HepG2 (cell line): ENCODE measurements around the gene ZNRF3. TPM values are rescaled to one million over a fixed set of nuclear protein-coding genes. Genes with fewer than 3 reads are reported as not detected.
A peak's percentile ranks its signal among the peaks of the same experiment; 100 is the strongest.

Experiments
- DNMT3B ChIP-seq: conservative IDR thresholded peaks from 2 replicates; pipeline ENCODE4 v1.6.1; 2016; ENCODE audit warnings: missing biosample characterization, control low read depth
- FOSL1 ChIP-seq: sonication (generic); formaldehyde crosslinking; IDR thresholded peaks from 2 replicates; pipeline ENCODE4 v1.9.0; 2021; ENCODE audit warnings: missing genetic modification reagents, borderline replicate concordance
- FOXP1 ChIP-seq, 2 experiments: fragments of 450-650 bp in 1 of 2; IDR thresholded peaks; 2 replicates each; pipeline ENCODE4 v1.6.1; 2017 to 2018; ENCODE audit warnings: antibody characterized with exemption in 1 of 2
- GPBP1L1 ChIP-seq: sonication (generic); formaldehyde crosslinking; IDR thresholded peaks from 2 replicates; pipeline ENCODE4 v1.5.0; 2020; ENCODE audit warnings: mild to moderate bottlenecking, missing genetic modification reagents
- HMG20A ChIP-seq: IDR thresholded peaks from 2 replicates; pipeline ENCODE4 v1.6.1; 2016; ENCODE audit warnings: borderline replicate concordance
- HOXA3 ChIP-seq: sonication (generic); formaldehyde crosslinking; IDR thresholded peaks from 2 replicates; pipeline ENCODE4 v1.5.0; 2020; ENCODE audit warnings: missing genetic modification reagents
- KDM3A ChIP-seq: IDR thresholded peaks from 2 replicates; pipeline ENCODE4 v1.6.1; 2018; ENCODE audit warnings: low read depth, missing compliant biosample characterization
- NCOA2 ChIP-seq: sonication (generic); formaldehyde crosslinking; IDR thresholded peaks from 2 replicates; pipeline ENCODE4 v1.8.0; 2022; ENCODE audit warnings: inconsistent platforms
- NR2F1 ChIP-seq, 2 experiments: fragments of 450-650 bp in 1 of 2; formaldehyde crosslinking in 1 of 2; IDR thresholded peaks; 2 replicates each; pipeline versions ENCODE4 v1.5.0 to v1.6.1; 2016 to 2020; ENCODE audit warnings: mild to moderate bottlenecking in 1 of 2, missing compliant biosample characterization in 1 of 2, missing genetic modification reagents in 1 of 2, moderate library complexity in 1 of 2
- NR2F2 ChIP-seq: IDR thresholded peaks from 2 replicates; pipeline ENCODE4 v1.6.1; 2012; ENCODE audit warnings: low read depth, inconsistent platforms, borderline replicate concordance
- PAXIP1 ChIP-seq: sonication (generic); formaldehyde crosslinking; conservative IDR thresholded peaks from 2 replicates; pipeline ENCODE4 v1.4.0; 2020; ENCODE audit warnings: mild to moderate bottlenecking, missing genetic modification reagents, moderate library complexity
- PBX3 ChIP-seq: sonication (generic); formaldehyde crosslinking; IDR thresholded peaks from 2 replicates; pipeline ENCODE4 v1.8.1; 2023; ENCODE audit warnings: missing genetic modification reagents, inconsistent platforms, borderline replicate concordance
- RARA ChIP-seq: IDR thresholded peaks from 2 replicates; pipeline ENCODE4 v1.6.1; 2016; ENCODE audit warnings: missing genetic modification reagents, missing compliant biosample characterization
- SMAD1 ChIP-seq: sonication (generic); formaldehyde crosslinking; IDR thresholded peaks from 2 replicates; pipeline ENCODE4 v1.4.0; 2020; ENCODE audit warnings: missing genetic modification reagents, low read depth, mild to moderate bottlenecking, borderline replicate concordance
- SMYD3 ChIP-seq: sonication (generic); formaldehyde crosslinking; IDR thresholded peaks from 2 replicates; pipeline ENCODE4 v1.8.1; 2023; ENCODE audit warnings: mild to moderate bottlenecking, missing genetic modification reagents
- ZFP36L1 ChIP-seq: sonication (generic); formaldehyde crosslinking; IDR thresholded peaks from 2 replicates; pipeline ENCODE4 v1.8.0; 2022; ENCODE audit warnings: mild to moderate bottlenecking, missing genetic modification reagents, moderate library complexity
- ZFP36L2 ChIP-seq: sonication (generic); formaldehyde crosslinking; IDR thresholded peaks from 2 replicates; pipeline ENCODE4 v1.4.0; 2020; ENCODE audit warnings: missing genetic modification reagents
- ZFY ChIP-seq: sonication (generic); formaldehyde crosslinking; IDR thresholded peaks from 2 replicates; pipeline ENCODE4 v1.4.0; 2020; ENCODE audit warnings: missing genetic modification reagents
- ZNF333 ChIP-seq: sonication (generic); formaldehyde crosslinking; IDR thresholded peaks from 2 replicates; pipeline ENCODE4 v1.4.0; 2020; ENCODE audit warnings: mild to moderate bottlenecking, missing genetic modification reagents, borderline replicate concordance
- ZNF34 ChIP-seq: sonication (generic); formaldehyde crosslinking; IDR thresholded peaks from 2 replicates; pipeline ENCODE4 v1.4.0; 2020; ENCODE audit warnings: mild to moderate bottlenecking, missing genetic modification reagents, borderline replicate concordance
- ZNF382 ChIP-seq: sonication (generic); formaldehyde crosslinking; IDR thresholded peaks from 2 replicates; pipeline ENCODE4 v1.5.0; 2020; ENCODE audit warnings: missing genetic modification reagents, mild to moderate bottlenecking, borderline replicate concordance
- ZNF605 ChIP-seq: sonication (generic); formaldehyde crosslinking; IDR thresholded peaks from 2 replicates; pipeline ENCODE4 v1.8.0; 2022; ENCODE audit warnings: mild to moderate bottlenecking, missing genetic modification reagents
- ZNF670 ChIP-seq: sonication (generic); formaldehyde crosslinking; IDR thresholded peaks from 2 replicates; pipeline ENCODE4 v1.8.0; 2022; ENCODE audit warnings: mild to moderate bottlenecking, missing genetic modification reagents, borderline replicate concordance
- polyA plus RNA-seq, 8 experiments: library from polyadenylated mRNA; depleted of rRNA in 3 of 8; stranded (reverse) in 7 of 8; unstranded in 1 of 8; fragments of >200 nt; fragmentation: Illumina TruSeq in 4 of 8; extraction: Trizol in 4 of 8; gene quantifications; 2 replicates each; pipeline versions ENCODE4 v1.2.1 to v1.2.3, GENCODE V29; 2011 to 2016; ENCODE audit warnings: low read depth in 4 of 8, missing spikeins in 1 of 8, mixed read lengths in 1 of 8; ENCODE audit not compliant: insufficient read depth in 1 of 8
- total RNA-seq, 5 experiments: library from RNA; depleted of rRNA; stranded (reverse); fragments of >200 nt; fragmentation: Illumina TruSeq; extraction: Trizol; gene quantifications; 2 replicates each; pipeline ENCODE4 v1.2.3, GENCODE V29; 2016; ENCODE audit warnings: low read depth in 1 of 5

The ZNRF3 gene
- total and polyA plus RNA-seq, 2 of the 13 experiments (the other 11 are each of a cell fraction or from before 2014, with no cell fraction given), result 20.3 to 36.7 TPM

- TF ChIP-seq FOSL1 (peak; percentile 48; the same call in 1 of the 2 replicates), GPBP1L1 (CRISPR knock-in tag) (no peak), SMAD1 (CRISPR knock-in tag) (no peak), HOXA3 (CRISPR knock-in tag) (peak; percentile 86), HMG20A (CRISPR knock-in tag) (peak; percentile 93; the same call in 1 of the 2 replicates), ZNF382 (CRISPR knock-in tag) (no peak), FOXP1 (IDR thresholded peaks at IDR 0.05) (no peak), FOXP1 (CRISPR knock-in tag; IDR thresholded peaks at IDR 0.05) (peak; percentile 81), NR2F1 (CRISPR knock-in tag; IDR thresholded peaks at IDR 0.05) (peak; percentile 54; a peak in 3 of 4 replicates), ZFP36L1 (CRISPR knock-in tag) (no peak), ZNF34 (CRISPR knock-in tag) (no peak), PAXIP1 (CRISPR knock-in tag) (peak; percentile 93), NR2F2 (peak; percentile 79; the same call in 1 of the 2 replicates), KDM3A (peak; percentile 81; the same call in 1 of the 2 replicates), ZFY (CRISPR knock-in tag) (no peak; the same call in none of the 2 replicates), ZFP36L2 (CRISPR knock-in tag) (no peak), DNMT3B (CRISPR knock-in tag) (no peak), PBX3 (CRISPR knock-in tag) (no peak), RARA (CRISPR knock-in tag) (peak; percentile 98), NCOA2 (peak; percentile 98), ZNF333 (CRISPR knock-in tag) (no peak; the same call in 1 of the 2 replicates), ZNF670 (no peak; the same call in 1 of the 2 replicates), ZNF605 (CRISPR knock-in tag) (0 out of 2 replicates have a peak, but pooled peaks have one; percentile 22), SMYD3 (CRISPR knock-in tag) (0 out of 2 replicates have a peak, but pooled peaks have one; percentile 36)
Observed at GRCh38 chr22:28923826-28924732, 40.7 kb downstream of the ZNRF3 start (continued).
